ENCODE data around the gene TBXA2R. TPM values are rescaled to one million over a fixed set of nuclear protein-coding genes. Genes with fewer than 3 reads are reported as not detected.

Gene TBXA2R
- total RNA-seq (0.53 TPM), polyA plus RNA-seq (ENCODE audit: insufficient read depth in 1 of 8, insufficient read length in 8 of 8, low replicate concordance in 1 of 8) (1 to 10 TPM; 1.6 to 2.8 (median 2.3) TPM)
- long read RNA-seq, donor 1, partial matches to known transcripts, result 0 of 1 reads
- long read RNA-seq, donor 1, other reads (novel, unspliced or antisense), result 0 of 1 reads
- long read RNA-seq, donor 2, result 0 reads
- long read RNA-seq, donor 3, result 0 reads
- long read RNA-seq, donor 4, result 0 reads
- long read RNA-seq, donor 5, result 0 reads
- long read RNA-seq, donor 6, result 0 reads
- long read RNA-seq, donor 7, partial matches to known transcripts, result 0 of 1 reads
- long read RNA-seq, donor 7, other reads (novel, unspliced or antisense), result 0 of 1 reads
- long read RNA-seq, donor 8, result 0 reads
- long read RNA-seq, donor 9, result 0 reads
- long read RNA-seq, donor 10, result 0 reads
- long read RNA-seq, donor 11, result 0 reads

- peak; percentile 70 for DNase-seq
- Histone ChIP-seq H3K27me3 (ENCODE audit: control insufficient read depth, insufficient read depth, low read length) (peaks cover 39% of the 10 kb centered on the region), H3K4me3 (ENCODE audit: low read length) (peak within 1 kb of the TSS; percentile 34), H3K27ac (ENCODE audit: low read length) (peak within 1 kb of the TSS; percentile 77), H3K36me3 (ENCODE audit: control insufficient read depth, insufficient read depth, low read length) (peaks cover 9% of the 10 kb centered on the region), H3K9me3 (replicated peaks; ENCODE audit: control insufficient read depth, low read depth, low read length) (no peaks in the 10 kb centered on the region), H3K4me1 (ENCODE audit: control insufficient read depth, insufficient read depth, low read length) (peaks cover 41% of the 10 kb centered on the region)
- WGBS (ENCODE audit: insufficient coverage), result 2% methylated on average over 43 of the region's 46 CpGs
Measured at GRCh38 chr19:3606690-3607289, at the start of gene TBXA2R. TBXA2R (minus strand) TSS chr19:3606875; CDS start chr19:3600634, 6,241 bp downstream.

- peaks cover 22% of the 10 kb centered on the region for H3K4me1 ChIP-seq (ENCODE audit: control insufficient read depth, insufficient read depth, low read length)
- no peak overlapping the region for H3K4me3 ChIP-seq (ENCODE audit: low read length)
- peak overlapping the region; percentile 59 for H3K27ac ChIP-seq (ENCODE audit: low read length)
- 84% methylated on average over 34 of the region's 36 CpGs for WGBS (ENCODE audit: insufficient coverage)
- DNase-seq, result no peak
- H3K36me3 ChIP-seq (ENCODE audit: control insufficient read depth, insufficient read depth, low read length), result peaks cover 78% of the 10 kb centered on the region
- H3K9me3 ChIP-seq (replicated peaks; ENCODE audit: control insufficient read depth, low read depth, low read length), result no peaks in the 10 kb centered on the region
- no peaks in the 10 kb centered on the region for H3K27me3 ChIP-seq (ENCODE audit: control insufficient read depth, insufficient read depth, low read length)
Measured at GRCh38 chr19:3656073-3656746, 49.5 kb upstream of the TBXA2R start.

GRCh38 chr19:3655402-3656072 is 48.9 kb upstream of the TBXA2R start:
- peak; percentile 70 for DNase-seq
- peaks cover 15% of the 10 kb centered on the region for H3K4me1 ChIP-seq (ENCODE audit: control insufficient read depth, insufficient read depth, low read length)
- no peaks in the 10 kb centered on the region for H3K9me3 ChIP-seq (replicated peaks; ENCODE audit: control insufficient read depth, low read depth, low read length)
- no peak overlapping the region for H3K4me3 ChIP-seq (ENCODE audit: low read length)
- peak overlapping the region; percentile 83 for H3K27ac ChIP-seq (ENCODE audit: low read length)
- 82% methylated on average over 13 of the region's 25 CpGs for WGBS (ENCODE audit: insufficient coverage)
- peaks cover 76% of the 10 kb centered on the region for H3K36me3 ChIP-seq (ENCODE audit: control insufficient read depth, insufficient read depth, low read length)
- no peaks in the 10 kb centered on the region for H3K27me3 ChIP-seq (ENCODE audit: control insufficient read depth, insufficient read depth, low read length)

GRCh38 chr19:3653865-3654513 is 47.3 kb upstream of the TBXA2R start:
- DNase-seq, result no peak
- H3K4me1 ChIP-seq (ENCODE audit: control insufficient read depth, insufficient read depth, low read length), result peaks cover 11% of the 10 kb centered on the region
- H3K36me3 ChIP-seq (ENCODE audit: control insufficient read depth, insufficient read depth, low read length), result peaks cover 70% of the 10 kb centered on the region
- H3K9me3 ChIP-seq (replicated peaks; ENCODE audit: control insufficient read depth, low read depth, low read length), result no peaks in the 10 kb centered on the region
- no peaks in the 10 kb centered on the region for H3K27me3 ChIP-seq (ENCODE audit: control insufficient read depth, insufficient read depth, low read length)
- 91% methylated on average over 13 of the region's 20 CpGs for WGBS (ENCODE audit: insufficient coverage)
- no peak overlapping the region for H3K4me3 ChIP-seq (ENCODE audit: low read length)
- no peak overlapping the region for H3K27ac ChIP-seq (ENCODE audit: low read length)

- Histone ChIP-seq H3K4me3 (ENCODE audit: low read length) (no peak overlapping the region), H3K4me1 (ENCODE audit: control insufficient read depth, insufficient read depth, low read length) (peaks cover 11% of the 10 kb centered on the region), H3K27me3 (ENCODE audit: control insufficient read depth, insufficient read depth, low read length) (no peaks in the 10 kb centered on the region), H3K9me3 (replicated peaks; ENCODE audit: control insufficient read depth, low read depth, low read length) (no peaks in the 10 kb centered on the region), H3K27ac (ENCODE audit: low read length) (no peak overlapping the region), H3K36me3 (ENCODE audit: control insufficient read depth, insufficient read depth, low read length) (peaks cover 70% of the 10 kb centered on the region)
- 92% methylated on average over 28 of the region's 37 CpGs for WGBS (ENCODE audit: insufficient coverage)
- no peak for DNase-seq
Measured at GRCh38 chr19:3653081-3653795, 46.6 kb upstream of the TBXA2R start.

- peaks cover 72% of the 10 kb centered on the region for H3K36me3 ChIP-seq (ENCODE audit: control insufficient read depth, insufficient read depth, low read length)
- DNase-seq, result no peak
- WGBS (ENCODE audit: insufficient coverage), result 93% methylated on average over 11 of the region's 14 CpGs
- no peak overlapping the region for H3K27ac ChIP-seq (ENCODE audit: low read length)
- H3K9me3 ChIP-seq (replicated peaks; ENCODE audit: control insufficient read depth, low read depth, low read length), result no peaks in the 10 kb centered on the region
- peaks cover 11% of the 10 kb centered on the region for H3K4me1 ChIP-seq (ENCODE audit: control insufficient read depth, insufficient read depth, low read length)
- H3K4me3 ChIP-seq (ENCODE audit: low read length), result no peak overlapping the region
- H3K27me3 ChIP-seq (ENCODE audit: control insufficient read depth, insufficient read depth, low read length), result no peaks in the 10 kb centered on the region
Measured at GRCh38 chr19:3652422-3652821, 45.7 kb upstream of the TBXA2R start.

- Histone ChIP-seq H3K4me3 (ENCODE audit: low read length) (no peak overlapping the region), H3K27me3 (ENCODE audit: control insufficient read depth, insufficient read depth, low read length) (no peaks in the 10 kb centered on the region), H3K27ac (ENCODE audit: low read length) (no peak overlapping the region), H3K4me1 (ENCODE audit: control insufficient read depth, insufficient read depth, low read length) (peaks cover 11% of the 10 kb centered on the region), H3K36me3 (ENCODE audit: control insufficient read depth, insufficient read depth, low read length) (peaks cover 69% of the 10 kb centered on the region), H3K9me3 (replicated peaks; ENCODE audit: control insufficient read depth, low read depth, low read length) (no peaks in the 10 kb centered on the region)
- 96% methylated on average over 32 of the region's 33 CpGs for WGBS (ENCODE audit: insufficient coverage)
- no peak for DNase-seq
Measured at GRCh38 chr19:3651684-3652083, 45.0 kb upstream of the TBXA2R start.

GRCh38 chr19:3649888-3650287 is 43.2 kb upstream of the TBXA2R start:
- 89% methylated on average over 15 of the region's 16 CpGs for WGBS (ENCODE audit: insufficient coverage)
- no peak overlapping the region for H3K27ac ChIP-seq (ENCODE audit: low read length)
- H3K4me1 ChIP-seq (ENCODE audit: control insufficient read depth, insufficient read depth, low read length), result peaks cover 4% of the 10 kb centered on the region
- no peaks in the 10 kb centered on the region for H3K27me3 ChIP-seq (ENCODE audit: control insufficient read depth, insufficient read depth, low read length)
- no peaks in the 10 kb centered on the region for H3K9me3 ChIP-seq (replicated peaks; ENCODE audit: control insufficient read depth, low read depth, low read length)
- no peak overlapping the region for H3K4me3 ChIP-seq (ENCODE audit: low read length)
- H3K36me3 ChIP-seq (ENCODE audit: control insufficient read depth, insufficient read depth, low read length), result peaks cover 73% of the 10 kb centered on the region
- no peak for DNase-seq
